ENCODE results near the gene TEX35.

The TEX35 gene

GRCh38 chr1:178512566-178513277 is at the start of gene TEX35:
Gene TEX35, plus strand, starts transcription at chr1:178513109. Its CDS starts 80 bp downstream, at chr1:178513189.
- Histone ChIP-seq H3K27me3 (ENCODE audit: control insufficient read depth, insufficient read depth, low read length) (no peaks in the 10 kb centered on the region), H3K36me3 (ENCODE audit: control insufficient read depth, insufficient read depth, low read length) (no peaks in the 10 kb centered on the region), H3K9ac (ENCODE audit: low read depth, low read length) (no peak within 1 kb of the TSS), H3K9me3 (ENCODE audit: control insufficient read depth, insufficient read depth, low read length) (no peaks in the 10 kb centered on the region), H3K4me1 (ENCODE audit: control insufficient read depth, insufficient read depth, low read length) (no peaks in the 10 kb centered on the region), H3K4me3 (ENCODE audit: low read depth, low read length) (no peak within 1 kb of the TSS)

GRCh38 chr1:178464141-178464540 is 48.8 kb upstream of the TEX35 start:
- Histone ChIP-seq H3K9me3 (ENCODE audit: control insufficient read depth, insufficient read depth, low read length) (no peaks in the 10 kb centered on the region), H3K4me3 (ENCODE audit: low read depth, low read length) (no peak overlapping the region), H3K36me3 (ENCODE audit: control insufficient read depth, insufficient read depth, low read length) (no peaks in the 10 kb centered on the region), H3K4me1 (ENCODE audit: control insufficient read depth, insufficient read depth, low read length) (peaks cover 2% of the 10 kb centered on the region), H3K9ac (ENCODE audit: low read depth, low read length) (no peak overlapping the region), H3K27me3 (ENCODE audit: control insufficient read depth, insufficient read depth, low read length) (no peaks in the 10 kb centered on the region)

GRCh38 chr1:178464566-178464965 is 48.3 kb upstream of the TEX35 start:
- no peaks in the 10 kb centered on the region for H3K36me3 ChIP-seq (ENCODE audit: control insufficient read depth, insufficient read depth, low read length)
- no peak overlapping the region for H3K4me3 ChIP-seq (ENCODE audit: low read depth, low read length)
- no peaks in the 10 kb centered on the region for H3K27me3 ChIP-seq (ENCODE audit: control insufficient read depth, insufficient read depth, low read length)
- H3K9ac ChIP-seq (ENCODE audit: low read depth, low read length), result no peak overlapping the region
- peaks cover 2% of the 10 kb centered on the region for H3K4me1 ChIP-seq (ENCODE audit: control insufficient read depth, insufficient read depth, low read length)
- H3K9me3 ChIP-seq (ENCODE audit: control insufficient read depth, insufficient read depth, low read length), result no peaks in the 10 kb centered on the region

GRCh38 chr1:178465011-178465410 is 47.9 kb upstream of the TEX35 start:
- Histone ChIP-seq H3K27me3 (ENCODE audit: control insufficient read depth, insufficient read depth, low read length) (no peaks in the 10 kb centered on the region), H3K4me3 (ENCODE audit: low read depth, low read length) (no peak overlapping the region)

GRCh38 chr1:178467837-178468236 is 45.1 kb upstream of the TEX35 start:
- Histone ChIP-seq H3K4me1 (ENCODE audit: control insufficient read depth, insufficient read depth, low read length) (no peaks in the 10 kb centered on the region), H3K27me3 (ENCODE audit: control insufficient read depth, insufficient read depth, low read length) (no peaks in the 10 kb centered on the region), H3K9me3 (ENCODE audit: control insufficient read depth, insufficient read depth, low read length) (no peaks in the 10 kb centered on the region), H3K9ac (ENCODE audit: low read depth, low read length) (no peak overlapping the region), H3K36me3 (ENCODE audit: control insufficient read depth, insufficient read depth, low read length) (no peaks in the 10 kb centered on the region), H3K4me3 (ENCODE audit: low read depth, low read length) (no peak overlapping the region)

More at GRCh38 chr1:178465011-178465410, 47.9 kb upstream of the TEX35 start:
- no peak overlapping the region for H3K9ac ChIP-seq (ENCODE audit: low read depth, low read length)
- peaks cover 2% of the 10 kb centered on the region for H3K4me1 ChIP-seq (ENCODE audit: control insufficient read depth, insufficient read depth, low read length)
- no peaks in the 10 kb centered on the region for H3K36me3 ChIP-seq (ENCODE audit: control insufficient read depth, insufficient read depth, low read length)
- H3K9me3 ChIP-seq (ENCODE audit: control insufficient read depth, insufficient read depth, low read length), result no peaks in the 10 kb centered on the region

- H3K36me3 ChIP-seq (ENCODE audit: control insufficient read depth, insufficient read depth, low read length), result no peaks in the 10 kb centered on the region
- no peaks in the 10 kb centered on the region for H3K4me1 ChIP-seq (ENCODE audit: control insufficient read depth, insufficient read depth, low read length)
- H3K27me3 ChIP-seq (ENCODE audit: control insufficient read depth, insufficient read depth, low read length), result no peaks in the 10 kb centered on the region
- no peak overlapping the region for H3K9ac ChIP-seq (ENCODE audit: low read depth, low read length)
- H3K9me3 ChIP-seq (ENCODE audit: control insufficient read depth, insufficient read depth, low read length), result no peaks in the 10 kb centered on the region
- H3K4me3 ChIP-seq (ENCODE audit: low read depth, low read length), result no peak overlapping the region
These were observed 42.4 kb upstream of the TEX35 start for GRCh38 chr1:178470411-178470960.

DNA sequence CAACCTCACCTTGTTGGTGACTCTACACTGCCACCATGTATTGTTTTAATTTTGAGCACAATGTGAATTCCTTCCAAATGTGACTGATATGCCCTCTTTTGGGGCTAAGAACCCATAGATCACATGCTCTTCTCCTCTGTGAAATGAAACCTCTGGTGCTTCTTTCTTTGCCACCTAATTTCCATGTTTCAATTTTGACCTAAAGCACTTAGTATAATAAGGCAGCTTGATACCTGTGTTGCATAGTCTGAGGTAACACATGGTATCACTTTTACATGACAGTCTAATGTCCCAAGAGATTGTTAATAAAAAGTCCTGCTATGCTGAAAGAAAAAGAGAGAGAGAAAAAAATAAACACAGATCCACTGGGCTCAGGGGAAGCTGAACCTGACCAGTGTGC is 40.4 kb upstream of the TEX35 start:
- Histone ChIP-seq H3K27me3 (ENCODE audit: control insufficient read depth, insufficient read depth, low read length) (no peaks in the 10 kb centered on the region), H3K36me3 (ENCODE audit: control insufficient read depth, insufficient read depth, low read length) (no peaks in the 10 kb centered on the region), H3K4me1 (ENCODE audit: control insufficient read depth, insufficient read depth, low read length) (no peaks in the 10 kb centered on the region), H3K4me3 (ENCODE audit: low read depth, low read length) (no peak overlapping the region), H3K9me3 (ENCODE audit: control insufficient read depth, insufficient read depth, low read length) (no peaks in the 10 kb centered on the region), H3K9ac (ENCODE audit: low read depth, low read length) (no peak overlapping the region)

DNA sequence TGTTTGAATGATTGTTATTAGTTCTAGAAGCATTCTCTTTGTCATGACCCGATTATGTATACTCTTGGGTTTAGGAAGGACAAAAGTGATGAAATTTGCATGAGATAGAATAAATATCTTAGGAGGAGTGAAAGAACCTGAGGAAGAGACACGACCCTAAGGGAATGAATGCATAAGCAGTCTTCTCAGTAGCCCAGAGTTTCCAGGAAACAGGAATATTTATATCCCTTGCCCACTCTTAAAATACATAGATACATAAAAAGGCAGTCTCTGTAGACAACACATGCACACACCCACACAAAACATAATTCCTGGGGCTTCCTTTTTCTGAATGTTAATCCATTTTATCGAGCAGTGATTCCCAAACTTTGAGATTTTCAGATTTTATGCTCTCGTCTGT is 35.5 kb upstream of the TEX35 start:
- Histone ChIP-seq H3K4me3 (ENCODE audit: low read depth, low read length) (no peak overlapping the region), H3K27me3 (ENCODE audit: control insufficient read depth, insufficient read depth, low read length) (no peaks in the 10 kb centered on the region), H3K36me3 (ENCODE audit: control insufficient read depth, insufficient read depth, low read length) (no peaks in the 10 kb centered on the region), H3K4me1 (ENCODE audit: control insufficient read depth, insufficient read depth, low read length) (no peaks in the 10 kb centered on the region), H3K9me3 (ENCODE audit: control insufficient read depth, insufficient read depth, low read length) (no peaks in the 10 kb centered on the region), H3K9ac (ENCODE audit: low read depth, low read length) (no peak overlapping the region)

DNA sequence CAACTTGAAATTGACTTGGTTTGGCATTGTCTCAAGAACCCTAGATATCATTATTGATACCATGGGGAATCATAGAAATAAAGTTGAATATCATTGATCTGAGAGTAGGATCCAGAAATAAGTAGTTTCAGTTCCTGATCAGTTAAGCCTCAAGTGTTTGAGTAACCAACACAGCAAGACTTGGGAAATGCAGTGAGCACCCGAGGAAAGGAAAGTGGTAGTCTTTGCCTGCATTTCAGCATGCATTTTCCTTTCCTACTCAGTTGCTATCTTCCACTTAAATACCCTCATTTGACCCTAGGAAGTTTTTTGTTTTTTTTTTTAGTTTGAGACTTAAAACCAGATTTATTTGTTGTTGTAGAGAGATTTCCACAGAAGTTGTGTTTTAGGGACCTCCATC is 35.1 kb upstream of the TEX35 start:
- Histone ChIP-seq H3K4me3 (ENCODE audit: low read depth, low read length) (no peak overlapping the region), H3K9ac (ENCODE audit: low read depth, low read length) (no peak overlapping the region), H3K36me3 (ENCODE audit: control insufficient read depth, insufficient read depth, low read length) (no peaks in the 10 kb centered on the region), H3K27me3 (ENCODE audit: control insufficient read depth, insufficient read depth, low read length) (no peaks in the 10 kb centered on the region), H3K4me1 (ENCODE audit: control insufficient read depth, insufficient read depth, low read length) (no peaks in the 10 kb centered on the region), H3K9me3 (ENCODE audit: control insufficient read depth, insufficient read depth, low read length) (no peaks in the 10 kb centered on the region)

DNA sequence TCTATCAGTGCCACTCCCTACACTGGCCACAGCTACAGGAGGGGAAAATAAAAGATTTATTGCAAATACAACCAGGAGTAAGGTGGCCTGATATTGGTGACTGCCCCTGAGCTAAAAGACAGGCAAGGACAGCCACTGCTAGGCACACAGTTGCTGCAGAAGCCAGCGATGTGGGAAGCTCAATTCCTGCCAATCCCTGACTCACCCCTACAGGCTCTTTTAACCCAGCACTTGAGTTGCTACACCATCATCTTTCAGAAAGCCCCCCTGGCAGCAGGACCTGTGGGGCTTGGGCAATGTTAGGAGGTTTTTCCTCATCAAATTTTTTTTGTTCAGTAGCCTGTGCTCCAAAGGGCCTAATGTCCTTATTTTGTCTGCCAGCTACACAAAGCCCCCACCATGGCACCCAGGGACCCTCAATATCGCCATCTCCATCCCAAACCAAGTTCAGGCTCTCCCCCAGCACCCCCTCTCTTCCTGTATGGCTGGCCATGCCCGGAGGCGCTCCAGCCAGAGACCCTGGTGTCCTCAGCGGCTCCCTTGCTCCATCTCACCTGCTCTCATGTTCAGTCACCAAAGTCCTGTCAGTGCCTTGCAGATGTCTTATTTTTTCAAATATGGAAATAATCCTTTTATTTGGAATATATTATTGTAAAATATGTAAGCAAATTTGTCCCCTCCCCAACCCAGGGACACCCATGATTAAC is 29.5 kb upstream of the TEX35 start:
- H3K9ac ChIP-seq (ENCODE audit: low read depth, low read length), result no peak overlapping the region
- no peaks in the 10 kb centered on the region for H3K9me3 ChIP-seq (ENCODE audit: control insufficient read depth, insufficient read depth, low read length)
- no peaks in the 10 kb centered on the region for H3K27me3 ChIP-seq (ENCODE audit: control insufficient read depth, insufficient read depth, low read length)
- H3K4me1 ChIP-seq (ENCODE audit: control insufficient read depth, insufficient read depth, low read length), result no peaks in the 10 kb centered on the region
- no peak overlapping the region for H3K4me3 ChIP-seq (ENCODE audit: low read depth, low read length)
- no peaks in the 10 kb centered on the region for H3K36me3 ChIP-seq (ENCODE audit: control insufficient read depth, insufficient read depth, low read length)

DNA sequence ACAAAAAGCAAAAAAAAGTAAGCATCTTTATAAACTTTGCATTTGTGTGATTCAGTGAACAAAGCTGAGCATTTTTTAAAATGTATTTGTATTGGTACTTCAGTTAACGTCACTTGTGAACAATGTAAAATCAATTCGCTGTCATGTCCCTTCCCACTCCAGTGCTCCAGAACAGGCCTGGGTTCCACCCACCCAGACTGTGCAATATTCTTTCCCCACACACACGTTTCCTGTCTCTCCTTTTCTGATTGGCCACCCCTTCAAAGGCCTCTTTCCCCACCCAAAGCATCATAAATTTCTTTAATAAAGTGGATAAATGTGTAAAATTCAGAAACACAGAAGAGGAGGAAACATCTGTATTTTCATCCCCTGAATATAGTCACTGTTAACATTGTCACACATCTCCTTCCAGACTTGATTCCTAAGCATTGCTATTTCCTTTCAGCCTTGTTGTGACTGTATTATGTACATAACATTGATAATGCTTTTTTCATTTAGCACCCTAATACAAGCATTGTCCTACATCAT is 28.1 kb upstream of the TEX35 start:
- no peaks in the 10 kb centered on the region for H3K36me3 ChIP-seq (ENCODE audit: control insufficient read depth, insufficient read depth, low read length)
- H3K27me3 ChIP-seq (ENCODE audit: control insufficient read depth, insufficient read depth, low read length), result no peaks in the 10 kb centered on the region
- no peaks in the 10 kb centered on the region for H3K9me3 ChIP-seq (ENCODE audit: control insufficient read depth, insufficient read depth, low read length)
- H3K4me1 ChIP-seq (ENCODE audit: control insufficient read depth, insufficient read depth, low read length), result no peaks in the 10 kb centered on the region
- no peak overlapping the region for H3K4me3 ChIP-seq (ENCODE audit: low read depth, low read length)
- no peak overlapping the region for H3K9ac ChIP-seq (ENCODE audit: low read depth, low read length)

- Histone ChIP-seq H3K27me3 (ENCODE audit: control insufficient read depth, insufficient read depth, low read length) (no peaks in the 10 kb centered on the region), H3K4me3 (ENCODE audit: low read depth, low read length) (no peak overlapping the region), H3K9me3 (ENCODE audit: control insufficient read depth, insufficient read depth, low read length) (no peaks in the 10 kb centered on the region), H3K4me1 (ENCODE audit: control insufficient read depth, insufficient read depth, low read length) (no peaks in the 10 kb centered on the region), H3K9ac (ENCODE audit: low read depth, low read length) (no peak overlapping the region), H3K36me3 (ENCODE audit: control insufficient read depth, insufficient read depth, low read length) (no peaks in the 10 kb centered on the region)
These were observed 27.3 kb upstream of the TEX35 start for GRCh38 chr1:178485541-178485981.

Data from iPS-15b (cell line).